Upper lobe of right lung (tissue), 1 donor: ENCODE measurements around the gene DNAJC3. TPM values are rescaled to one million over a fixed set of nuclear protein-coding genes. Genes with fewer than 3 reads are reported as not detected.
A peak's percentile ranks its signal among the peaks of the same experiment; 100 is the strongest.

Experiments used
- ATAC-seq: fragments of 200-7000 bp; cut with Tn5 transposase; one replicate; pipeline ENCODE4 v1.9.1; 2020; ENCODE audit warnings: mild to moderate bottlenecking, moderate library complexity
- DNase-seq: peaks from one replicate; pipeline ENCODE4 v3.0.0-alpha.2; 2020
- H3K27ac ChIP-seq: fragments of 200-600 bp; one replicate; pipeline ENCODE4 v1.8.0; 2022
- H3K27me3 ChIP-seq: fragments of 200-600 bp; one replicate; pipeline ENCODE4 v1.8.0; 2022; ENCODE audit warnings: mild to moderate bottlenecking
- H3K36me3 ChIP-seq: fragments of 200-600 bp; one replicate; pipeline ENCODE4 v1.8.0; 2022
- H3K4me1 ChIP-seq: fragments of 200-600 bp; one replicate; pipeline ENCODE4 v1.8.0; 2022
- H3K4me3 ChIP-seq: fragments of 200-600 bp; one replicate; pipeline ENCODE4 v1.8.0; 2022; ENCODE audit warnings: mild to moderate bottlenecking
- H3K9me3 ChIP-seq: fragments of 200-600 bp; one replicate; pipeline ENCODE4 v1.8.0; 2022
- CTCF ChIP-seq: fragments of 200-600 bp; IDR thresholded peaks from one replicate; pipeline ENCODE4 v1.8.0; 2022; ENCODE audit warnings: antibody characterized with exemption
- intact Hi-C: fragments of 100-400 bp; cut with DNase I; formaldehyde crosslinking; loops from one replicate; pipeline ENCODE4 v1.11.0; 2022
- total RNA-seq: library from RNA; stranded (reverse); fragmentation: NEBNext Ultra II Directional; extraction: Animal tissue kit (Norgen Biotek cat#: 25700); gene quantifications from one replicate; pipeline ENCODE4 v1.2.1, GENCODE V29; 2021
- donor health status: DM: no; HTN: yes; CAD: no; lungs with severe emphysema.

DNAJC3 gene
- total RNA-seq, 1 donor from 2014 or later, result 67.9 TPM

GRCh38 chr13:95643936-95644598, 32.9 kb upstream of the DNAJC3 start:
- no peak for TF ChIP-seq CTCF
- intact Hi-C loops, result no loop called here
- peaks cover 10% of the 10 kb centered on the region for H3K4me1 ChIP-seq
- no peaks in the 10 kb centered on the region for H3K36me3 ChIP-seq
- peak overlapping the region; percentile 56 for H3K4me3 ChIP-seq
- H3K27me3 ChIP-seq, result peaks cover 45% of the 10 kb centered on the region
- peak; percentile 33 for ATAC-seq
- peak overlapping the region; percentile 36 for H3K27ac ChIP-seq
- no peak for DNase-seq
- H3K9me3 ChIP-seq, result no peaks in the 10 kb centered on the region

GRCh38 chr13:95644601-95645052, 32.3 kb upstream of the DNAJC3 start, which contains the start of gene DZIP1:
DZIP1 (minus strand) TSS chr13:95644706; CDS start chr13:95642029, 2,677 bp downstream.
- Histone ChIP-seq H3K4me3 (peak within 1 kb of the TSS; percentile 56), H3K4me1 (peaks cover 10% of the 10 kb centered on the region), H3K36me3 (no peaks in the 10 kb centered on the region), H3K27ac (peak within 1 kb of the TSS; percentile 36), H3K9me3 (no peaks in the 10 kb centered on the region), H3K27me3 (peaks cover 45% of the 10 kb centered on the region)
- no peak for TF ChIP-seq CTCF
- DNase-seq (peak; percentile 75), ATAC-seq (peak; percentile 76)
- intact Hi-C loops, result no loop called here

GRCh38 chr13:95647321-95647720, 29.6 kb upstream of the DNAJC3 start:
- no peak for ATAC-seq

GRCh38 chr13:95650696-95651095, 26.2 kb upstream of the DNAJC3 start:
- peak; percentile 51 for ATAC-seq

More at GRCh38 chr13:95647321-95647720, 29.6 kb upstream of the DNAJC3 start:
- intact Hi-C loops, result no loop called here
- no peaks in the 10 kb centered on the region for H3K36me3 ChIP-seq
- peaks cover 27% of the 10 kb centered on the region for H3K27me3 ChIP-seq
- H3K4me3 ChIP-seq, result no peak overlapping the region
- no peak overlapping the region for H3K27ac ChIP-seq
- H3K9me3 ChIP-seq, result no peaks in the 10 kb centered on the region
- DNase-seq, result no peak
- peaks cover 10% of the 10 kb centered on the region for H3K4me1 ChIP-seq
- no peak for TF ChIP-seq CTCF

GRCh38 chr13:95652244-95652764, 24.6 kb upstream of the DNAJC3 start:
- intact Hi-C loops, result no loop called here
- H3K9me3 ChIP-seq, result no peaks in the 10 kb centered on the region
- ATAC-seq (no peak), DNase-seq (no peak)
- H3K36me3 ChIP-seq, result no peaks in the 10 kb centered on the region
- H3K27me3 ChIP-seq, result no peaks in the 10 kb centered on the region
- no peak for TF ChIP-seq CTCF
- H3K27ac ChIP-seq, result no peak overlapping the region
- no peak overlapping the region for H3K4me3 ChIP-seq
- no peaks in the 10 kb centered on the region for H3K4me1 ChIP-seq

More at GRCh38 chr13:95650696-95651095, 26.2 kb upstream of the DNAJC3 start:
- Histone ChIP-seq H3K4me3 (no peak overlapping the region), H3K27ac (no peak overlapping the region), H3K36me3 (no peaks in the 10 kb centered on the region), H3K27me3 (no peaks in the 10 kb centered on the region), H3K9me3 (no peaks in the 10 kb centered on the region), H3K4me1 (no peaks in the 10 kb centered on the region)
- intact Hi-C loops, result no loop called here
- DNase-seq, result no peak
- no peak for TF ChIP-seq CTCF
